H1 (cell line): ENCODE data around the gene SLC3A2. TPM values are rescaled to one million over a fixed set of nuclear protein-coding genes. Genes with fewer than 3 reads are reported as not detected.

Source experiments
- CTCF ChIA-PET: fragments of 300-600 bp; sonication (Branson Sonifier 250); formaldehyde crosslinking; loops from one replicate; lab custom pipeline; 2021; ENCODE audit not compliant: partially characterized antibody; lab: Charles Lee
- POLR2A ChIA-PET: fragments of 300-600 bp; sonication (Branson Sonifier 250); formaldehyde crosslinking; loops from one replicate; lab custom pipeline; 2021; ENCODE audit warnings: inconsistent platforms; ENCODE audit not compliant: partially characterized antibody; lab: Charles Lee
- DNase-seq, 2 experiments: peaks; one replicate each; pipeline versions ENCODE4 v3.0.0 to v3.0.0-alpha.2; 2010 to 2022; ENCODE audit warnings: low spot score in 2 of 2, low read depth in 1 of 2, mixed read lengths in 1 of 2
- FAIRE-seq: peaks from 2 replicates; lab custom pipeline; 2011; peaks lifted over from hg19 to GRCh38; lab: Jason Lieb, UNC
- H2AFZ ChIP-seq: 2 replicates; pipeline ENCODE4 v1.8.1; 2012; ENCODE audit warnings: low read length, inconsistent platforms
- H2AK5ac ChIP-seq: 2 replicates; pipeline ENCODE4 v1.6.1; 2013; ENCODE audit warnings: low read depth, low read length
- H2BK120ac ChIP-seq: replicated peaks from 2 replicates; pipeline ENCODE3; 2013; ENCODE audit warnings: low read depth, low read length, inconsistent platforms
- H2BK12ac ChIP-seq: 2 replicates; pipeline ENCODE4 v1.6.1; 2013; ENCODE audit warnings: low read depth, low read length
- H2BK15ac ChIP-seq: 2 replicates; pipeline ENCODE4 v1.6.1; 2013; ENCODE audit warnings: low read length
- H2BK20ac ChIP-seq: 2 replicates; pipeline ENCODE4 v1.6.1; 2013; ENCODE audit warnings: low read length
- H2BK5ac ChIP-seq: 2 replicates; pipeline ENCODE4 v1.6.1; 2013; ENCODE audit warnings: low read depth, low read length
- H3K14ac ChIP-seq: 2 replicates; pipeline ENCODE4 v1.6.1; 2013; ENCODE audit warnings: inconsistent platforms; ENCODE audit not compliant: insufficient read length
- H3K18ac ChIP-seq: 2 replicates; pipeline ENCODE4 v1.6.1; 2013; ENCODE audit warnings: low read length; ENCODE audit errors: extremely low read depth
- H3K23ac ChIP-seq: 2 replicates; pipeline ENCODE4 v1.6.1; 2013; ENCODE audit warnings: inconsistent platforms; ENCODE audit not compliant: insufficient read length
- H3K23me2 ChIP-seq: 2 replicates; pipeline ENCODE4 v1.6.1; 2013; ENCODE audit warnings: low read depth, low read length
- H3K27ac ChIP-seq: 2 replicates; pipeline ENCODE4 v1.6.1; 2011; ENCODE audit warnings: low read depth, low read length, inconsistent platforms
- H3K27me3 ChIP-seq, 4 experiments: replicated peaks in 1 of 4; 1 replicate in 1 of 4; 2 replicates in 3 of 4; pipeline versions ENCODE4 v1.6.1 to v1.8.1; 2011 to 2013; ENCODE audit warnings: low read length in 3 of 4, mild to moderate bottlenecking in 3 of 4, inconsistent platforms in 2 of 4, mixed read lengths in 2 of 4, moderate library complexity in 1 of 4; ENCODE audit not compliant: control insufficient read depth in 3 of 4, insufficient read depth in 3 of 4; ENCODE audit errors: extremely low read depth in 1 of 4
- H3K36me3 ChIP-seq, 4 experiments: 2 replicates each; pipeline versions ENCODE4 v1.6.1 to v1.8.1; 2011 to 2013; ENCODE audit warnings: mild to moderate bottlenecking in 4 of 4, low read length in 3 of 4, moderate library complexity in 2 of 4, control low read depth in 1 of 4, inconsistent platforms in 1 of 4; ENCODE audit not compliant: insufficient read depth in 4 of 4, control insufficient read depth in 2 of 4
- H3K4ac ChIP-seq: replicated peaks from 2 replicates; pipeline ENCODE3; 2013; ENCODE audit warnings: low read length, low read depth, mixed read lengths, inconsistent platforms; ENCODE audit not compliant: insufficient read length
- H3K4me1 ChIP-seq, 4 experiments: replicated peaks in 1 of 4; 1 replicate in 1 of 4; 2 replicates in 3 of 4; pipeline versions ENCODE4 v1.6.1 to v1.8.1; 2011 to 2013; ENCODE audit warnings: low read length in 3 of 4, inconsistent platforms in 2 of 4, mixed read lengths in 1 of 4; ENCODE audit not compliant: insufficient read depth in 4 of 4, control insufficient read depth in 3 of 4
- H3K4me2 ChIP-seq, 2 experiments: 2 replicates each; pipeline versions ENCODE4 v1.6.1 to v1.8.1; 2011 to 2013; ENCODE audit warnings: low read depth in 2 of 2, low read length in 2 of 2, control low read depth in 1 of 2, inconsistent platforms in 1 of 2, mild to moderate bottlenecking in 1 of 2; ENCODE audit not compliant: insufficient read depth in 1 of 2
- H3K4me3 ChIP-seq, 4 experiments: fragments of 200-600, 300-600 bp in 1 of 4; sonication (generic), shearing (Covaris generic), sonication (Bioruptor Twin) in 1 of 4; 2 replicates each; pipeline versions ENCODE4 v1.5.1 to v1.8.1; 2011 to 2016; ENCODE audit warnings: low read length in 4 of 4, low read depth in 3 of 4, control low read depth in 2 of 4, inconsistent platforms in 2 of 4, mild to moderate bottlenecking in 2 of 4, mixed read lengths in 1 of 4, moderate library complexity in 1 of 4; ENCODE audit not compliant: insufficient read depth in 2 of 4; ENCODE audit errors: extremely low read depth in 1 of 4
- H3K56ac ChIP-seq: replicated peaks from 2 replicates; pipeline ENCODE3; 2013; ENCODE audit warnings: low read depth, mild to moderate bottlenecking, mixed read lengths, low read length, inconsistent platforms; ENCODE audit not compliant: insufficient read length
- H3K79me1 ChIP-seq: 2 replicates; pipeline ENCODE4 v1.6.1; 2013; ENCODE audit warnings: low read depth, low read length, control low read depth
- H3K79me2 ChIP-seq, 2 experiments: 2 replicates each; pipeline versions ENCODE4 v1.6.1 to v1.8.1; 2012 to 2013; ENCODE audit warnings: low read length in 2 of 2, mild to moderate bottlenecking in 2 of 2, inconsistent platforms in 1 of 2; ENCODE audit not compliant: insufficient read depth in 2 of 2, control insufficient read depth in 1 of 2
- H3K9ac ChIP-seq, 4 experiments: replicated peaks in 1 of 4; 1 replicate in 1 of 4; 2 replicates in 3 of 4; pipeline versions ENCODE4 v1.6.1 to v1.8.1; 2011 to 2013; ENCODE audit warnings: low read depth in 3 of 4, low read length in 3 of 4, control low read depth in 2 of 4, mild to moderate bottlenecking in 2 of 4, moderate library complexity in 2 of 4, inconsistent platforms in 1 of 4; ENCODE audit errors: extremely low read depth in 1 of 4
- H3K9me3 ChIP-seq, 2 experiments: 2 replicates each; pipeline versions ENCODE4 v1.6.1 to v1.8.1; 2012 to 2013; ENCODE audit warnings: mild to moderate bottlenecking in 2 of 2, moderate library complexity in 2 of 2, control low read depth in 1 of 2, inconsistent platforms in 1 of 2, low read depth in 1 of 2, low read length in 1 of 2, mixed read lengths in 1 of 2; ENCODE audit not compliant: insufficient read depth in 2 of 2
- H4K20me1 ChIP-seq, 2 experiments: replicated peaks in 1 of 2; 2 replicates each; pipeline versions ENCODE3 to v1.8.1; 2011 to 2013; ENCODE audit warnings: inconsistent platforms in 2 of 2, low read length in 2 of 2, mild to moderate bottlenecking in 1 of 2; ENCODE audit not compliant: insufficient read depth in 2 of 2, control insufficient read depth in 1 of 2
- H4K5ac ChIP-seq: 2 replicates; pipeline ENCODE4 v1.6.1; 2013; ENCODE audit warnings: low read length, low read depth, mixed read lengths, inconsistent platforms; ENCODE audit not compliant: insufficient read length
- H4K8ac ChIP-seq: 2 replicates; pipeline ENCODE4 v1.8.0; 2013; ENCODE audit warnings: mild to moderate bottlenecking, moderate library complexity, low read length, inconsistent platforms; ENCODE audit not compliant: insufficient read depth; ENCODE audit errors: extremely low read depth
- H4K91ac ChIP-seq: replicated peaks from 2 replicates; pipeline ENCODE3; 2013; ENCODE audit warnings: low read length, mixed read lengths, inconsistent platforms; ENCODE audit not compliant: insufficient read length
- E2F6 ChIP-seq: IDR thresholded peaks from 2 replicates; pipeline ENCODE4 v1.6.1; 2012; ENCODE audit warnings: inconsistent platforms
- HDAC2 ChIP-seq, 2 experiments: fragments of 300-600 bp in 1 of 2; sonication (generic) in 1 of 2; IDR thresholded peaks; 2 replicates each; pipeline ENCODE4 v1.6.1; 2011 to 2012; ENCODE audit warnings: low read depth in 2 of 2, low read length in 2 of 2, mild to moderate bottlenecking in 2 of 2, moderate library complexity in 2 of 2, borderline replicate concordance in 1 of 2, inconsistent platforms in 1 of 2
- HDAC6 ChIP-seq: IDR thresholded peaks from one replicate; pipeline ENCODE4 v1.7.1; 2012; ENCODE audit warnings: low read depth, mild to moderate bottlenecking, inconsistent platforms, low read length, moderate library complexity
- PHF8 ChIP-seq: fragments of 200-600 bp; sonication (generic); conservative IDR thresholded peaks from 2 replicates; pipeline ENCODE4 v1.7.1; 2012; ENCODE audit warnings: low read depth, mild to moderate bottlenecking, inconsistent platforms, low read length, moderate library complexity
- POLR2A ChIP-seq, 2 experiments: IDR thresholded peaks; 1 replicate in 1 of 2; 2 replicates in 1 of 2; pipeline ENCODE4 v1.6.1; 2011; ENCODE audit warnings: low read depth in 2 of 2, low read length in 2 of 2, mild to moderate bottlenecking in 2 of 2; ENCODE audit errors: control extremely low read depth in 1 of 2
- SP2 ChIP-seq: IDR thresholded peaks from 2 replicates; pipeline ENCODE4 v1.6.1; 2012; ENCODE audit warnings: mild to moderate bottlenecking, low read length, inconsistent platforms
- SUZ12 ChIP-seq: fragments of 200-600 bp; sonication (generic); IDR thresholded peaks from 2 replicates; pipeline ENCODE4 v1.6.1; 2012; ENCODE audit warnings: mild to moderate bottlenecking, inconsistent platforms, low read length, moderate library complexity, mixed read lengths
- TAF1 ChIP-seq: IDR thresholded peaks from 2 replicates; pipeline ENCODE4 v1.6.1; 2011; ENCODE audit warnings: mild to moderate bottlenecking, low read depth, low read length
- TBP ChIP-seq: IDR thresholded peaks from 2 replicates; pipeline ENCODE4 v1.6.1; 2011; ENCODE audit warnings: low read depth, low read length, improper control_type of control experiment
- TEAD4 ChIP-seq: IDR thresholded peaks from 2 replicates; pipeline ENCODE4 v1.6.1; 2012; ENCODE audit warnings: low read depth, low read length, inconsistent platforms, mixed read lengths
- YY1 ChIP-seq: IDR thresholded peaks from 2 replicates; pipeline ENCODE4 v1.6.1; 2011; ENCODE audit warnings: low read depth, mild to moderate bottlenecking, low read length
- ZNF274 ChIP-seq: IDR thresholded peaks from 2 replicates; pipeline ENCODE4 v1.7.0; 2012; ENCODE audit warnings: low read length, borderline replicate concordance; ENCODE audit errors: extremely low read depth
- WGBS, 2 experiments: shearing (Covaris generic) in 1 of 2; methylation state at CpG; one replicate each; pipeline versions ENCODE4 v1.1.6 to v1.1.7; 2013 to 2015; ENCODE audit warnings: low lambda C conversion rate in 2 of 2, mixed read lengths in 2 of 2, inconsistent platforms in 1 of 2, low coverage in 1 of 2, missing lambda C conversion rate in 1 of 2; ENCODE audit not compliant: insufficient replicate concordance in 2 of 2, insufficient coverage in 1 of 2, insufficient read length in 1 of 2; ENCODE audit errors: extremely low coverage in 1 of 2, missing lambda C conversion rate in 1 of 2; 5-methylcytosine and 5-hydroxymethylcytosine counted together
- polyA plus RNA-seq, 7 experiments: library from polyadenylated mRNA; depleted of rRNA in 3 of 7; stranded (reverse) in 5 of 7; unstranded in 2 of 7; fragments of >200 nt in 5 of 7; fragments of 200-250 nt in 2 of 7; gene quantifications; 1 replicate in 5 of 7; 2 replicates in 1 of 7; 4 replicates in 1 of 7; pipeline versions ENCODE4 v1.2.1 to v1.2.3, GENCODE V29; 2011 to 2013; ENCODE audit warnings: missing spikeins in 2 of 7, mixed read lengths in 2 of 7
- total RNA-seq: library from RNA; stranded (reverse); fragmentation: NEBNext Ultra II Directional; extraction: Animal tissue kit (Norgen Biotek cat#: 25700); gene quantifications from 2 replicates; pipeline ENCODE4 v1.2.1, GENCODE V29; 2021

SLC3A2 gene
- total and polyA plus RNA-seq, 2 of the 8 experiments (the other 6 are each of a cell fraction or from before 2014, with no cell fraction given) = 410 to 435 TPM

GRCh38 chr11:62842171-62842741 lies 38.4 kb upstream of the SLC3A2 start:
- H3K23ac ChIP-seq = no peak overlapping the region
- peak overlapping the region; percentile 40 to 69 (median 52) for H3K4me3 ChIP-seq
- H3K27ac ChIP-seq = peak overlapping the region; percentile 95
- H2BK20ac ChIP-seq = 0 out of 2 replicates have a peak overlapping the region, but pooled peaks have one; percentile 15
- DNase-seq (peak in 1 of 2 experiments; percentile 88), FAIRE-seq (no peak)
- CTCF ChIA-PET = interaction anchor here (0.7 to 1.4 kb wide), 2 partner anchors 9 to 31 kb away, joined by 3 read pairs; no protein-coding TSS in a partner anchor
- peak overlapping the region; percentile 58 for H3K4ac ChIP-seq
- H3K56ac ChIP-seq = peak overlapping the region; percentile 92
- H2AFZ ChIP-seq = no peak overlapping the region
- H3K36me3 ChIP-seq = peaks cover 0 to 6% (median 0%) of the 10 kb centered on the region in 4 experiments; a peak in 3 of 8 replicates
- no peak overlapping the region for H2AK5ac ChIP-seq
- peaks cover 0 to 2% of the 10 kb centered on the region in 2 experiments for H4K20me1 ChIP-seq
- H2BK12ac ChIP-seq = peak overlapping the region; percentile 82
- peak overlapping the region; percentile 6 for H2BK120ac ChIP-seq
- peak overlapping the region; percentile 87; the same call in 1 of the 2 replicates for H4K8ac ChIP-seq
- H3K4me1 ChIP-seq = peaks cover 0 to 5% (median 1%) of the 10 kb centered on the region in 4 experiments; a peak in 2 of 7 replicates
- no peak overlapping the region for H3K14ac ChIP-seq
- H4K5ac ChIP-seq = peak overlapping the region; percentile 70
- peak overlapping the region; percentile 38 for H4K91ac ChIP-seq
- POLR2A ChIA-PET = interaction anchor here (1.0 to 20.0 kb wide), 19 partner anchors 10 to 251 kb away, joined by 3 to 2104 read pairs (median 25); partner anchors contain the start of genes BSCL2, C11orf98, CSKMT and GNG3
- WGBS, 2 experiments = 6% methylated on average over 28 of the region's 30 CpGs; no CpG with 5 or more reads in 1 of the 2 experiments
- no peak overlapping the region; the same call in 1 of the 2 replicates for H2BK15ac ChIP-seq
- peaks cover 0 to 20% of the 10 kb centered on the region in 2 experiments; a peak in 2 of 4 replicates for H3K79me2 ChIP-seq
- H3K27me3 ChIP-seq = no peaks in the 10 kb centered on the region
- H3K18ac ChIP-seq = peak overlapping the region; percentile 86
- H3K4me2 ChIP-seq = peak overlapping the region; percentile 77 to 99
- H3K79me1 ChIP-seq = peaks cover 3% of the 10 kb centered on the region; the same call in 1 of the 2 replicates
- peak overlapping the region; percentile 9 to 88 (median 60) for H3K9ac ChIP-seq
- H3K9me3 ChIP-seq = no peaks in the 10 kb centered on the region
- H3K23me2 ChIP-seq = peaks cover 20% of the 10 kb centered on the region
- H2BK5ac ChIP-seq = peak overlapping the region; percentile 90
- TF ChIP-seq ZNF274 = no peak
- no peak for TF ChIP-seq TBP
- no peak for TF ChIP-seq POLR2A (IDR thresholded peaks at IDR 0.05; ENCODE audit: control extremely low read depth in 1 of 2, low read depth in 2 of 2, low read length in 2 of 2)
- TF ChIP-seq TEAD4 = 0 out of 2 replicates have a peak, but pooled peaks have one; percentile 13
- TF ChIP-seq E2F6 = peak; percentile 30
- TF ChIP-seq SUZ12 = no peak
- TF ChIP-seq TAF1 = no peak
- peak; percentile 70; the same call in 1 of the 2 replicates for TF ChIP-seq YY1
- no peak for TF ChIP-seq HDAC2 (IDR thresholded peaks at IDR 0.05; ENCODE audit: borderline replicate concordance in 1 of 2, low read depth in 2 of 2, low read length in 2 of 2)
- no peak for TF ChIP-seq HDAC6
- peak; percentile 60; the same call in 1 of the 2 replicates for TF ChIP-seq PHF8
- no peak for TF ChIP-seq SP2
